GM12878 (cell line): ENCODE measurements around the gene HERC6. TPM values are rescaled to one million over a fixed set of nuclear protein-coding genes. Genes with fewer than 3 reads are reported as not detected.

Experiments used
- ATAC-seq: fragments of 200-7000 bp; cut with Tn5 transposase; 3 replicates; pipeline ENCODE4 v1.9.1; 2020; ENCODE audit warnings: mild to moderate bottlenecking, moderate library complexity
- BruUV-seq: library from RNA; stranded (reverse); fragments of 400-500 nt; replicated peaks from 2 replicates; lab custom pipeline; 2021; lab: Mats Ljungman, UMichigan
- CTCF ChIA-PET: fragments of 300-600 bp; sonication (Branson Sonifier 250); formaldehyde crosslinking; extraction: SDS; loops from one replicate; lab custom pipeline; 2021; ENCODE audit warnings: inconsistent platforms; lab: Yijun Ruan, JAX
- POLR2A ChIA-PET: fragments of 350-600 bp; formaldehyde crosslinking; extraction: SDS; loops from one replicate; lab custom pipeline; 2021; ENCODE audit warnings: inconsistent platforms; lab: Charles Lee
- RAD21 ChIA-PET: fragments of 300-600 bp; sonication (Branson Sonifier 250); formaldehyde crosslinking; loops from one replicate; lab custom pipeline; 2023; ENCODE audit warnings: antibody characterized with exemption; ENCODE audit not compliant: unreplicated experiment; lab: Charles Lee
- SMC1A ChIA-PET: fragments of 300-600 bp; sonication (Branson Sonifier 250); formaldehyde crosslinking; loops from one replicate; lab custom pipeline; 2023; ENCODE audit not compliant: unreplicated experiment, uncharacterized antibody; lab: Charles Lee
- DNase-seq: peaks from one replicate; pipeline ENCODE4 v3.0.0-alpha.2; 2011; ENCODE audit warnings: low read depth, low spot score
- FAIRE-seq: peaks from 3 replicates; lab custom pipeline; 2011; peaks lifted over from hg19 to GRCh38; lab: Jason Lieb, UNC
- H2AFZ ChIP-seq: 2 replicates; pipeline ENCODE4 v1.6.0; 2011; ENCODE audit warnings: low read depth, low read length, control low read depth; ENCODE audit not compliant: control insufficient read depth
- H3K27ac ChIP-seq: 2 replicates; pipeline ENCODE4 v1.5.1; 2011; ENCODE audit warnings: control low read depth; ENCODE audit not compliant: control insufficient read depth, insufficient read depth
- H3K27me3 ChIP-seq, 2 experiments: replicated peaks in 1 of 2; 2 replicates each; pipeline versions ENCODE4 v1.6.0 to v1.6.1; 2011; ENCODE audit warnings: low read length in 1 of 2; ENCODE audit not compliant: control insufficient read depth in 2 of 2, insufficient read depth in 2 of 2
- H3K36me3 ChIP-seq, 2 experiments: 2 replicates each; pipeline ENCODE4 v1.5.1; 2011; ENCODE audit warnings: low read length in 1 of 2; ENCODE audit not compliant: control insufficient read depth in 2 of 2, insufficient read depth in 2 of 2
- H3K4me1 ChIP-seq: 2 replicates; pipeline ENCODE4 v1.6.1; 2011; ENCODE audit warnings: mild to moderate bottlenecking, low read length, moderate library complexity, mixed read lengths; ENCODE audit not compliant: control insufficient read depth, insufficient read depth
- H3K4me2 ChIP-seq: 2 replicates; pipeline ENCODE4 v1.6.0; 2011; ENCODE audit warnings: control low read depth; ENCODE audit not compliant: control insufficient read depth, insufficient read depth
- H3K4me3 ChIP-seq: fragments of 200-600 bp; sonication (generic); 2 replicates; pipeline ENCODE4 v1.5.1; 2016
- H3K79me2 ChIP-seq: 2 replicates; pipeline ENCODE4 v1.6.0; 2011; ENCODE audit warnings: low read length; ENCODE audit not compliant: control insufficient read depth, insufficient read depth
- H3K9ac ChIP-seq: 2 replicates; pipeline ENCODE4 v1.8.0; 2011; ENCODE audit warnings: low read length, control low read depth, mixed read lengths; ENCODE audit not compliant: control insufficient read depth, insufficient read depth
- H3K9me3 ChIP-seq: replicated peaks from 3 replicates; pipeline ENCODE4 v1.5.1; 2011; ENCODE audit warnings: mild to moderate bottlenecking, low read length; ENCODE audit not compliant: control insufficient read depth, insufficient read depth
- H4K20me1 ChIP-seq: 2 replicates; pipeline ENCODE4 v1.6.0; 2011; ENCODE audit not compliant: control insufficient read depth, insufficient read depth
- BCLAF1 ChIP-seq: fragments of 450-650 bp; IDR thresholded peaks from 2 replicates; pipeline ENCODE4 v1.6.1; 2017; ENCODE audit warnings: antibody characterized with exemption, mild to moderate bottlenecking, moderate library complexity
- CHD2 ChIP-seq: IDR thresholded peaks from 2 replicates; pipeline ENCODE4 v1.6.1; 2011; ENCODE audit warnings: low read depth, low read length, improper control_type of control experiment, borderline replicate concordance
- CHD4 ChIP-seq: fragments of 200-600 bp; sonication (generic); IDR thresholded peaks from 2 replicates; pipeline ENCODE4 v1.6.1; 2016; ENCODE audit warnings: mild to moderate bottlenecking
- ESRRA ChIP-seq: IDR thresholded peaks from 2 replicates; pipeline ENCODE4 v1.6.1; 2012; ENCODE audit warnings: mild to moderate bottlenecking, low read length, improper control_type of control experiment
- EZH2 ChIP-seq: IDR thresholded peaks from 2 replicates; pipeline ENCODE4 v1.6.1; 2012; ENCODE audit warnings: low read depth, mild to moderate bottlenecking, control low read depth, inconsistent platforms, low read length, borderline replicate concordance; ENCODE audit not compliant: control insufficient read depth
- HDAC2 ChIP-seq: fragments of 200-600 bp; sonication (generic); IDR thresholded peaks from 2 replicates; pipeline ENCODE4 v1.6.1; 2017
- NFYA ChIP-seq: IDR thresholded peaks from 2 replicates; pipeline ENCODE4 v1.6.1; 2011; ENCODE audit warnings: low read depth, mild to moderate bottlenecking, low read length, improper control_type of control experiment, borderline replicate concordance
- RCOR1 ChIP-seq: conservative IDR thresholded peaks from 2 replicates; pipeline ENCODE4 v1.6.1; 2012; ENCODE audit warnings: low read depth, low read length, improper control_type of control experiment
- STAT1 ChIP-seq: fragments of 450-650 bp; conservative IDR thresholded peaks from 2 replicates; pipeline ENCODE4 v1.6.1; 2014; ENCODE audit warnings: antibody characterized with exemption, mild to moderate bottlenecking
- WRNIP1 ChIP-seq: IDR thresholded peaks from 2 replicates; pipeline ENCODE4 v1.6.1; 2011; ENCODE audit warnings: low read depth, low read length, improper control_type of control experiment, borderline replicate concordance
- ZBTB11 ChIP-seq: fragments of 450-650 bp; formaldehyde crosslinking; IDR thresholded peaks from 2 replicates; pipeline ENCODE4 v1.5.0; 2022; ENCODE audit warnings: mild to moderate bottlenecking, missing genetic modification characterization
- ZNF622 ChIP-seq: fragments of 450-650 bp; IDR thresholded peaks from 2 replicates; pipeline ENCODE4 v1.6.1; 2017; ENCODE audit warnings: mild to moderate bottlenecking, inconsistent platforms
- in situ Hi-C: fragments of 300-500 bp; cut with MboI; formaldehyde crosslinking; loops from 9 replicates; pipeline ENCODE4 v1.14.3; 2018; ENCODE audit warnings: mixed read lengths
- intact Hi-C: fragments of 100-400 bp; cut with micrococcal nuclease; formaldehyde crosslinking; loops from one replicate; pipeline ENCODE4 v1.14.2; 2022; ENCODE audit not compliant: unreplicated experiment
- polyA plus RNA-seq, 11 experiments: library from polyadenylated mRNA; depleted of rRNA in 4 of 11; unstranded in 6 of 11; stranded (reverse) in 5 of 11; fragments of >200 nt; fragmentation: Nextera tagmentation in 4 of 11; fragmentation: Illumina TruSeq in 1 of 11; extraction: Ambion mirVana in 4 of 11; extraction: Trizol in 1 of 11; gene quantifications; 1 replicate in 1 of 11; 2 replicates in 10 of 11; pipeline versions ENCODE4 v1.2.1 to v1.2.3, GENCODE V29; 2011 to 2016; ENCODE audit warnings: inconsistent platforms in 2 of 11, missing spikeins in 2 of 11, low read depth in 1 of 11
- total RNA-seq, 4 experiments: library from RNA; depleted of rRNA in 3 of 4; stranded (reverse); fragments of >200 nt in 3 of 4; fragmentation: Illumina TruSeq in 1 of 4; extraction: Trizol in 1 of 4; gene quantifications; 2 replicates each; pipeline versions ENCODE4 v1.2.1 to v1.2.3, GENCODE V29; 2013 to 2021

The HERC6 gene
- total and polyA plus RNA-seq, 10 of the 15 experiments (the other 5 are each of a cell fraction or from before 2014, with no cell fraction given): 1.7 to 26.4 (median 5.9) TPM

- DNase-seq: no peak
- no peaks in the 10 kb centered on the region for H3K79me2 ChIP-seq
- H4K20me1 ChIP-seq: no peaks in the 10 kb centered on the region
- no peak overlapping the region for H3K4me3 ChIP-seq
- CTCF ChIA-PET: interaction anchor here (0.8 kb wide), 1 partner anchor 16 kb away, joined by 3 read pairs; no protein-coding TSS in a partner anchor
- ATAC-seq: no peak
- no peak for FAIRE-seq
- no TSS peak for BruUV-seq
- SMC1A ChIA-PET: no interaction called here
- in situ Hi-C loops (no loop called here), intact Hi-C loops (loop anchor here (5.0 kb wide), 1 partner anchor 124 kb away; no protein-coding TSS in a partner anchor)
- TF ChIP-seq ZNF622 (no peak), RCOR1 (no peak), HDAC2 (no peak), WRNIP1 (no peak), STAT1 (no peak), ZBTB11 (CRISPR knock-in tag) (no peak), EZH2 (no peak), ESRRA (no peak), BCLAF1 (no peak), NFYA (no peak), CHD2 (no peak), CHD4 (no peak)
- RAD21 ChIA-PET: no interaction called here
- no peak overlapping the region for H3K9ac ChIP-seq
- no peak overlapping the region for H3K4me2 ChIP-seq
- H3K27me3 ChIP-seq: no peaks in the 10 kb centered on the region
- H2AFZ ChIP-seq: no peak overlapping the region
- H3K36me3 ChIP-seq: no peaks in the 10 kb centered on the region
- POLR2A ChIA-PET: no interaction called here
- H3K9me3 ChIP-seq: no peaks in the 10 kb centered on the region; the same call in 2 of the 3 replicates
- no peaks in the 10 kb centered on the region for H3K4me1 ChIP-seq
- no peak overlapping the region for H3K27ac ChIP-seq
Observed at GRCh38 chr4:88356771-88357170, 21.9 kb upstream of the HERC6 start.
